ENCODE measurements around the gene NARF.
"Not testable (repeated sequence)": the region's sequence is repeated elsewhere in the genome, so short reads cannot be mapped to it uniquely, and the experiment has no call there.

Gene NARF

DNA sequence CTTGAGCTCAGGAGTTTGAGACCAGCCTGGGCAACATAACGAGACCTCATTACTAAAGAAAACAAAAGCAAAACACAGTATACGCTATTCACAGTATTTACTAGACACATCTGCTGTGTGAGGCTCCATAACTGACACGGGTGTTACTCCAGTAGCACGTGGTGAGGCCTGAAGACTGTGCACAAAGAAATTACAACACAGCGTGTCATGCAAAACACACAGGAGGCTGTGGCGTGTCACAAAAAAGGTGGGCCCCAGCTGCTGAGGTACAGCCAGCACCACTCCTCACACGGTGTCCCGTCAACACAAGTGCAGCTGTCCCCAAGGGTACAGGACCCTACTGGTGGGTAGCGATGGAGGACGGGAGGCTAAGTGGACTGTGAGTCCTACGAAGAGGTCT lies 10.7 kb upstream of the NARF start:
- no peak for DNase-seq

DNA sequence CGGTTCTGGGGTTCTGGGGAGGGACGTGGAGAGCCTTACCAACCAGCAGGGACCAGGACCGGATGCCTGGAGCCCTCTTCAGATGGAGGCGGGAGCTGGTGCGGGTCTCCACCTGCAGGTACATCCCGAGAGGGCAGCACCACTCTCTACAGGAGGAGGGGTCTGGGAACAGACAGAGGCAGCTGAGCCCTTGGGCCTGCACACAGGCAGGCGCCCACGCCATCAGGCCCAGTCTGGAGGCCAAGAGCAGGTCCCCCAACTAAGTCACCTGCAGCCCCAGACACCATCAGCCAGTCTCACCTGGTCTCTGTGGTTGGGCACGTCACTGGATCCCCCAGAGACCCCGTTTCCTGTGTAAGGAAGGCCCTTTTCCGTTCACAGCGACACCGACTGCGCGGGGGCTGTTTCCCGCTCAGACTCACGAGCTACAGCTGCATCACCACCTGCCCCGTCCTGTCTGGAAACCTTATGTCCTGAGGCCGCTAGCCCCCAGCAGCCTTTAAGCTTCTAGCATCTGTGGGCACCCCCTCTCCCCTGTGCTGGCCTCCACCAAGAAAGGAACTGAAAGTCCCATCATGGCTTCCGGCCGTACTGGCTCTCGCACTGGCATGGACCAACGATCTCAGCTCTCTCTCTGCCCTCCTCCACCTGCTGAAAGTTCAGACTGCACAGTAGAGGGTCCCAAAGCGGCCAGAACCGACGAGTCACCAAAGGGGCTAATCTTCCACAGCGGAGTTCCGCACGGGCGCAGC lies 9.2 kb upstream of the NARF start:
- peak; percentile 58 for DNase-seq

DNA sequence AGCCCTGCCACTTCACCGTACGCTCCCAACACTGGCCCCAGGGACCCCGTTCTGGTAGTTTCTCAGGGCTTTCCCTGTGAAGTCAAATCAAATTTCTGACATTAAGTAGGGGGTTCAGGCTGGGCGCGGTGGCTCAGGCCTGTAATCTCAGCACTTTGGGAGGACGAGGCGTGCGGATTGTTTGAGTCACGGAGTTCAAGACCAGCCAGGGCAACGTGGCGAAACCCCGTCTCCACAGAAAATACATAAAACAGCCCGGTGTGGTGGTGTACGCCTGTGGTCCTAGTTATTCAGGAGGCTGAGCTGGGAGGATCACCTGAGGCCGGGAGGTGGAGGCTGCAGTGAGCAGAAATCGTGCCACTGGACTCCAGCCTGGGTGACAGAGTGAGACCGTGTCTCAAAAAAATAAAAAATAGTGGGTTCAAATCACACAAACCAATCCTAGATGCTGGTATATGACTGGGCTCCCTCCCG lies 8.6 kb upstream of the NARF start:
- DNase-seq = no peak

DNA sequence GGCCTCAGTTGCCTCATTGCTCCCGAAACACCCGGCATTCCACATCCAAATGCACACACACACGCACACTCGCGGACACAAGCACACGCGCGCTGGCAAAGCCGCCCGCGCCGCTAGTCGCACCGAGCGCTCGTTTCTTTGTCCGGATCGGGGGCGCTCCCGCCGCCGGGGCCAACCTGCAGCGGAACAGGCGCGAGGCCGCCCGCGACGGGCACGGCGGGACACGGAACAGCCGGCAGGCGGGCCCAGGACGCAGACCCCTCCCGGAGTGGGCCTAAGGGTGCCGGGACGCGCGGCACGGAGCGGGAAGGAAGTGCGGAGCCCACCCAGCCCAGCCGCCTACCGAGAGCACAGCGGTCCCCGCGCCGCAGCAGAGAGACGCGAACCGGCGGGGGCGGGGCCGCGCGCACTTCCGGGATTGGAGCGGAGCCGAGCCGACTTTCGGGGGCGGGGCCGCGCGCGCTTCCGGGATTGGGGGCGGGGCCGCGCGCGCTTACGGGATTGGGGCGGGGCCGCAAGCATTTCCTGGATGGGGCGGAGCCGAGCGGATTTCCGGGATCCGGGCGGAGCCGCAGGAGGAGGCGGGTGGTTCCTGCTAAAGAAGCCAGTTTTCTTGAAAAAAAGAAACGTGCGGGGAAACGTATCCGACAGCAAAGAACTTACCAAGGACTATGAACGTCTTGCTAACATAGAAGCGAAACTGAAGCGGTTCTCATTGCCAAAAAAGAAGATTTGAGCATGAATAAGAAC lies 8.0 kb upstream of the NARF start, which contains the start of gene CYBC1:
TSS of gene CYBC1 (minus strand) at position 396 of the 750 bp plus-strand sequence. CDS start 1,498 bp downstream, outside the sequence.
- peak; percentile 94 for DNase-seq

DNA sequence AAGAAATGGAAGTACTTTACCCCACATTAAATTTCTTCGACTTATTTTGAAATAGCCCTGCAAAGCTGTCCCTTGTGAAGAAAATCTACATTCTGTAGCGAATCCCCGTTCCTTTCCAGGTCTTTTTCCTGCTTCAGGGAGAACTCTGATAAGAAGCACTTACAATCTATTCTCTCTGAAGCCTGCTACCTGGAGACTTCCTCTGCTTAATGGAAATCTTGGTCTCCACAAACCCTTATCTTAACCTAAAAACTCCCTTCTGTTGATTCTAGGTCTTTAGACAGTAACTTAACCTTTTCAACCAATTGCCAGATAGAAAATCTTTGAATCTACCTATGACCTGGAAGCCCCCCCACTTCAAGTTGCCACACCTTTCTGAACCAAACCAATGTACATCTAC lies 6.4 kb upstream of the NARF start:
- no peak for DNase-seq

DNA sequence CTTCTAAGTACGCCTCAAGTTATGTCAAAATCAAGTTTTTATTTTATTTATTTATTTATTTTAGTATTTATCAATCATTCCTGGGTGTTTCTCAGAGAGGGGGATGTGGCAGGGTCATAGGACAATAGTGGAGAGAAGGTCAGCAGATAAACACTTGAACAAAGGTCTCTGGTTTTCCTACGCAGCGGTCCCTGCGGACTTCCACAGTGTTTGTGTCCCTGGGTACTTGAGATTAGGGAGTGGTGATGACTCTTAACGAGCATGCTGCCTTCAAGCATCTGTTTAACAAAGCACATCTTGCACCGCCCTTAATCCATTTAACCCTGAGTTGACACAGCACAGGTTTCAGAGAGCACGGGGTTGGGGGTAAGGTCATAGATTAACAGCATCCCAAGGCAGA lies 5.4 kb upstream of the NARF start:
- not testable (repeated sequence) for DNase-seq

DNA sequence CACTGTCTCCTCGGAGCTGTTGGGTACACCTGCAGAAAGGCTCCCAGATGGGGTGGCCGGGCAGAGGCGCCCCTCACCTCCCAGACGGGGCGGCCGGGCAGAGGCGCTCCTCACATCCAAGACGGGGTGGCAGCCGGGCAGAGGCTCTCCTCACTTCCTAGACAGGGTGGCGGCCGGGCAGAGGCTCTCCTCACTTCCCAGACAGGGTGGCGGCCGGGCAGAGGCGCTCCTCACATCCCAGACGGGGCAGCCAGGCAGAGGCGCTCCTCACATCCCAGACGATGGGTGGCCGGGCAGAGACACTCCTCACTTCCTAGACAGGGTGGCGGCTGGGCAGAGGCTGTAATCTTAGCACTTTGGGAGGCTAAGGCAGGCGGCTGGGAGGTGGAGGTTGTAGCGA lies 4.8 kb upstream of the NARF start:
- DNase-seq = not testable (repeated sequence)

DNA sequence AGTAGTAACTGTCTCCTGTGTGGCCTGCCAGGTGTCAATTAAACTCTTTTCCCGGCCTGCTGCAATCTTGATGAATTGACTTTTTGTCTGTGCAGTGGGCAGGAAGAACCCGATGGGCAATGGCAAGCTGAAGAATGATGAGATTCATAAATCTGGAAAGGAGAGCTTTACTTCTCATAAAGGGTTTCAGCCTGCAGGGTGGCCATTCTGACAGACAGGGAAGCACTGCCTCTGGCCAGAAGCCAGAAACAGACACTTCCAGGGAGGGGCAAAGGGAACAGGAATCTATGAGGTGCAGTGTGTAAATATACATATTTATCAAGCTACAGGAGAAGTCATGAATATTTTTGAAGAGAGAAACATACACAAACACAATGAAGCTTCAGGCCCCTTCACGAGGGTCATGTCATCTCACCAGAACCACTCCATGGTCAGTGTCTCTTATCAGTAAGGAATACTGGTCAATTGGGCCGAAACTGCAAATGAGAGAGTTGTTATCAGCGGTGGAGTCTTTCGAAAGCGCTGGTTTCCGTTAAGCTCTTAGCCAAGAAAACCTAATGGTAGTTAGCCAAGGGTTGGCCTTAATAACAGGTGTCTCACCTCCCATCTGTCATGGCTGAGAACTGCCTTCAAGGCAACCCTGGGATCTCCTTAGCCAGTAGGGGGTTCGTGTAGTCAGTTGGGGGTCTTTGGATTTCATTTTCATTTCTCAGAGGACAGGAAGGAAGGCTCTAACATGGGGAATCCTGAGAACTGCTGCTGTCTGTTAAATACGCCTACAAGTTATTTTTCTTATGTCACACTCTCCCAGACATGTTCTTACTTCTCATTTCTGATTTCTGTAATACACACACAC lies 1.2 kb upstream of the NARF start:
- no peak for DNase-seq

DNA sequence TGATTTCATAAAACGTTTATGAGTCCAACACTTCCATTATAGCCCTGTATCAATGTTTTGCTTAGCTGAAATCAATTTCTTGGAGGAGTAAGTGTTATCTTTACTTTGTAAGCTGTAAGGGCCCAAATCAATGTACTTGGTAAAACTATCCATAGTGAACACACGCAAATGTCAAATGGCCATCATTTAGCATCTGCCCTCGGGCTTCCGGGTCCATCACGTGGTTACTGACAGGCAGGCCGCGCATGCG lies 687 bp upstream of the NARF start:
- DNase-seq = no peak

DNA sequence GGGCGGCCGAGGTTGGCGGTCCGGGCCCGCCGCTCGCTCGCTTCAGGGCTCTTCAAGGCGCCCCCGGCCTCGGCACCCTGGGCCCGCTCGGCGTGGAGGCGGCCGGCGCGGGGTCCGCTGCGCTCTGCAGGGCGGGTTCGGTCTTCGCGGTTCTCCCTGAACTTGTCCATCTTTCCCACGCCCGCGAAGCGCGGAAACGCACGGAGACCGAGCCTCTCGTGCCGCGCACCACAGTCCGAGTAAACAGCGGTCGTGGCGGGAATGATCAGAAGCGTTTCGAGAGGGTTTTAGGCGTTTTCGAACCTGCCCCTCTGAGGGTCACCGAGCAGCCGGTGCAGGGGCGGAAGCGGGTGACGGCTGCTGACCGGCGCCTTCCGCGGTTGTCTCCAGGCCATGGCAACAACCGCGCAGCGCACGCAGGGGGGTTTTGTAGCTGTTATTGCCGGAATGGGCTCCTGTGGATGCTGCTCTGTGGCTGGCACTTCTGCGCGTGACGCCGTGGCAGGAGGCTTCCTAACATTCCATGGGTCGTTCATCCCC lies 414 bp downstream of the NARF start:
- DNase-seq = no peak

DNA sequence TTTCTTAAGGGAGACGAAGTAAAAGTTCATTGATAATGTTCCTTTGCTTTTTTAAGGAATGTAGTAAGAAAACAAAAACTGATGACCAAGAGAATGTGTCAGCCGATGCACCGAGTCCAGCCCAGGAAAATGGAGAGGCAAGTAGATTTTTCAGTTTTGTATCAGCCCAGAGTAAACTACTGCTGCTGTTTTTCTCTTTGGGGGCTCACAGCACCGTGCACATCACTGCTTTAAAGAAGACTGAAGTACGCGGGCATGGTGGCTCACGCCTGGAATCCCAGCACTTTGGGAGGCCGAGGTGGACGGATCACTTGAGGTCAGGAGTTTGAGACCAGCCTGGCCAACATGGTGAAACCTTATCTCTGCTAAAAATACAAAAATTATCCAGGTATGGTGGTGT lies 1.4 kb downstream of the NARF start:
- DNase-seq = not testable (repeated sequence)

DNA sequence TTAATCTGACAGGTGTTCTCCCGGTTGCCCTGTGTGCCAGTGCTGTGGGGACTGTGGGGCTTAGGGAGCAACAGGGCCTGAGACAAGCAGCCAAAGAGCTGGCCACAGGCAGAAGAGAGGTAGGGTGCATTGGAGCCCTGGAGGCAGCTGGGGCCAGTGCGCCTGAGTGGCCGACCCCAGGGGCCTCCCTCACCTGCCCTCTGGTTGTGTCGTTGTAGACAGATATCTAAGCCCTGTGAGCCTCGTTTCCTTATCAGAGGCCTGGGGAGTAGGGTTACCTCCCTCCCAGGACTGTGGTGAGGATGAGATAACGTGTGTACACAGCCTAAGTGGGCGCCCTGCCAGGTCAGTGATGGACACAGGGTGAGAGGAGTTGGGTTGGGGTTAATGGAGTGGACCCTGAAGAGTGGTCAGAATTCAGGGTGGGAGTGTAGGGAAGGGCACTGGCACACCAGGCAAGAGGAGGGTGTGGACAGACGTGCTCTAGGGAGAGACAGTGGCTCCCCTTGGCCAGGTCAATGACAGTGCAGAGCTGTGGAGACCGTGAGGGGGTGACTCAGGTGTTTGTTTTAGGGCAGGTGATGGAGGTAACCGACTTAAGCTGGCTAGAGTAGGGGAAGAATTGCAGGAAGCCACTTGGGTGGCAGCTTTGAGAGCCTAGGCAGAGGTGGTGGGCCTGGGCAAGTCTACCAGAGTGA lies 3.4 kb downstream of the NARF start:
- DNase-seq = no peak

DNA sequence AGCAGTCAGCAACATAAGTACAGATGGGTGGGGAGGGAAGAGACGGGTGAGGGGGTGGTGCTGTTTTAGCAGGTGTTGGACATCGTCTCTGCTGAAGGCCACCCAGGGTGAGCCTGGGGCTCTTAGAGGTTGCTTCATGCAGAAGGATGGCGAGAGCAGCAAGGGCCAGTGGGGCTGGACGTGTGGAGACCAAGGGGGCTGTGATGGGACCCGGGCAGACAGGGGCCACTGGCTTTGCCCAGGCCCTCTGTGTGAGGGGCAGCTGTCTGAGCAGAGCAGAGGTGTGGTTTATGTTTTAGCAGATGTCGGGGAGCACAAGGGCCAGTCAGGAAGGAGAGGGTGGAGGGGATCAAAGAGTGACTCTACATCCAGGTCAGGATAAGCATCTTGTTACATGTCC lies 4.8 kb downstream of the NARF start:
- DNase-seq = no peak

DNA sequence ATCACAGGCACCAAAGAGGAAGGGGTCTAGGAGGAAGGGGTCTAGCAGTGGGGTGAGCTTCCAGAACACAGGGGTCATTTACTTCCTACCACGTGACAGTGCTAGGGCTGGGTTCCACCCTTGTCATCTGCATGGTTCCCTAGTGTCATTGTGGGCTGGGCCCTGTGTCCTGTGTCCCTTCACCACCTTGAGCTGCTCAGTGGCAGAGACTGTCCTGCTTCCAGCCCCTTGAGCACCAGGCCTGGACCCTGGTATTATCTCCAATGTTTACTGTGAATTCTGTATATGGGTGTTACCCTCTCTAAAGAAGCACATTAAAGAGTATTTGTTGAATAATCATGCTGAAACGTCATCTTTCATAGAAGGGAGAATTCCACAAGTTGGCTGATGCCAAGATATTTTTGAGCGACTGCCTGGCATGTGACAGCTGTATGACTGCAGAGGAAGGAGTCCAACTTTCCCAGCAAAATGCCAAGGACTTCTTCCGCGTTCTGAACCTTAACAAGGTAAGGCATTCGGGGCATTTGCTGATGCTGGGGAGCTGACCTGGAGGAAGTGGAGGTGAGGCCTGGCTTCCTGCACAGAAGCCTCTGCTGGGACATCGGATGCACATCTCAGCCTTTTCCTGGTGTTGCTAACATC lies 5.5 kb downstream of the NARF start:
- no peak for DNase-seq

DNA sequence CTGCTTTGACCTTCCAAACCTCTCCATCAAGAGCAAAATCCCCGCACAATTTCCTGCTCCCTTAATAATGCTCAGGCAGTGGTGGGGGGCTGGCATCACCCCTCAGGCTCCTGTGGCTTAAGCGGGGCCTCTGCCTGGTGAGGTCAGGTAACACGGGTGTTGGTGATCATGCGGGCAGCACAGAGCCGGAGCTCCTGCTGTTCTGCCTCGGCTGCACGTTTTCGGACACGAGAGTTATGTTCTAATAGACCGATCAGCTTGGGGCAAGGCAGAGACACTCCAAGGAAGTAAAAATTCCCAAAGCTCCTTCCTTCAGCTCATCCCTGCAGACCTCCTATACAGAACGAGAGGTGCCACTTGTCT lies 6.0 kb downstream of the NARF start:
- no peak for DNase-seq

DNA sequence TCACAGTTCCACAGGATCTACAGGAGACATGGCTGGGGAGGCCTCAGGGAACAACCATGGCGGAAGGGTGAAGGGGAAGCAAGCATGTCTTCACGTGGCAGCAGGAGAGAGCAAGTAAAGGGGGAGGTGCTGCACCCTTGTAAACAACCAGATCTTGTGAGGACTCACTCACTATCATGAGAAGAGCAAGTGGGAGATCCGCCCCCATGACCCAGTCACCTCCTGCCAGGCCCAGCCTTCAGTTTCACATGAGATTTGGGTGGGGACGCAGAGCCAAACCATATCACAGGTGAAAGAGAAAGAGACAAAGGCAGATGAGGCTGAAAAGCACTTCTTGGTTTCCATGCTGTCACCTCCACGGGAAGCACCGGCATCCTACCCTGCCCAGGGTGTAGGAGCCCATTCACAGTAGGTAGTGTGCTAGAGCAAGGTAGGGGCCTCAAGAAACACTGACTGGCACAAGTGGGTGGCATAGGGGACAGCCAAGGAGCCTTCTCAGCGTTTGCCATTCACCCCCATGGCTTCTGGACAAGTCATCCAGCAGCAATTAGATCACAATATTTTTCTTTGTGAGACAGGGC lies 6.6 kb downstream of the NARF start:
- DNase-seq = no peak

DNA sequence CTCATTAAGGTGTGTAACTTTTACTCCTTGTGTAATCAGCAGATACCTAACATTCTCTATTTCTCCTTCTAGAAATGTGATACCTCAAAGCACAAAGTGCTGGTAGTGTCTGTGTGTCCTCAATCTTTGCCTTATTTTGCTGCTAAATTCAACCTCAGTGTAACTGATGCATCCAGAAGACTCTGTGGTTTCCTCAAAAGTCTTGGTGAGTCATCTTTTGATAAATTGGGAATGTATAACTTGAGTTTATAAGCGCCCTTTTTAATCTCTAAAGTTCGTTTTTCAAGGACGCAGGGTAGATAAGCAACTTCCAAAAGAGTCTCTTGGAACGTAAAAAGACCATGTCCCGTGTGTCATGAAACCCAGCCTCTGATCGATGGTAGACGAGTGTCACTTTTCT lies 10.2 kb downstream of the NARF start:
- no peak for DNase-seq

DNA sequence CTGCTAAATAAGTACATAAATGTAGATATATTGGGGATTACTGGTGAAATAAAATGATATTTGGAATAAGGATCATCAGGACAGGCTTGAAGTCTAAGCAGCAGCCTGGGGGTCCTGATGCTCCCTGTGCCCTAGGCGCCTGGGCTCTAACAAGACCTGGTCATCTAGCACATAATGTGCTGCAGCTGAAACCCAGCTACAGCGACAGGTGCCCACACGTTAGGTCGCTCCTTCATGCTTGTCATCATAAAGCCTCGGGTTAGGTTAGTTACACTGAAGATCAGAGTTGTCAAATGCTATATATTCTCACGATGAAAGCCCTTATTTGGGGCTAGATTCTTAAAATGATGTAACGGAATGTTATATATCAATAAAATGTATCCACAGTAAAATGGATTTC lies 11.5 kb downstream of the NARF start:
- no peak for DNase-seq

DNA sequence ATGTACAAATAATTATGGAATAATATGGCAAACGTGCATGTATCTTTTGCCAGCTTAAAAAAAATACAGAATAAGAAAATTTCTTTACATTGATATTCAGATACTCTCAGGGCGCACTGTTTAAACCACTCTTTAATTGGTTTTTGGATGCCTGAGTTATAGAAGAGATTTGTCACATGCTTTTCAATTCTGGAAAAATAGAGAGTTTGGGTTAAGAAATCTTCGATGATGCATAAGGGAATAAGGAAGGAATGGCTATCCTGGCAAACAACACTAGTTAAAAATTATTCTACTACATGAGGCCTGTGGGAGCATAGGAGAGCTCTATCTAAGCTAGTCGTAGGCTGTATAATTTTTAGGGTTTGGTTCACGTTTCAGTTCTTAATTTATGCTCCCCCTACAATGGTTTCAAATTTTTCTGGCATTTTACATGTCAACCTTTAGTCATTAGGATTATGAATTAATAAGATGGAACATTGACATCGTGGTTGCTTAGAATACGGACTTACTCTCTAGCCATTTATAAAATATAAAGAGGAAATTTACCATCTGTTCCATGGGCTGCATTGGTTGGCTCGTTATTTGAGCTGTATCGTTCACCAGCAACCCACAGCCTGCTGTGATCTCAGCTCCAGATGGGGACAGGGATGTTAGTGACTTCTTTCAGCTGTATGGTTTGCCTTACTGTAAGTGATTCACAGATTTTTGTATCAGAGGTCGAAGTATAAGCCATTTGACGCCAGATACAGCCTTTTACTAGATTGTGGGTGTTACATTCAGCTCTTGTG lies 15.9 kb downstream of the NARF start:
- DNase-seq = no peak

DNA sequence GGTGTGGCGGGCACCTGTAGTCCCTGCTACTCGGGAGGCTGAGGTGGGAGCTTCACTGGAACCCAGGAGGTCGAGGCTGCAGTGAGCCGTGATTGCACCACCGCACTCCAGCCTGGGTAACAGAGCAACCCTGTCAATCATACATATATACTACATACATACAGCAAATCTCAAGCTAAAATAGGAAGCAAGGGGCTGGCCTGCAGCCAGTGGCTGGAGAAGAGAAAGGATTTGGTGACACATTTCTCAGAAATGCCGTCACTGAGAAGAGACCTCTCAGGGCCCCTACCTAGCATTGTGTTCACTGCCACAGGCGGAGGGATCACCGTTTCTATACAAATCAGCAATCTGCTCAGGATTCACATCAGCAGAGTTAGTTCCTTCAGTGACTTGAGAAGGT lies 16.9 kb downstream of the NARF start:
- no peak for DNase-seq

DNA sequence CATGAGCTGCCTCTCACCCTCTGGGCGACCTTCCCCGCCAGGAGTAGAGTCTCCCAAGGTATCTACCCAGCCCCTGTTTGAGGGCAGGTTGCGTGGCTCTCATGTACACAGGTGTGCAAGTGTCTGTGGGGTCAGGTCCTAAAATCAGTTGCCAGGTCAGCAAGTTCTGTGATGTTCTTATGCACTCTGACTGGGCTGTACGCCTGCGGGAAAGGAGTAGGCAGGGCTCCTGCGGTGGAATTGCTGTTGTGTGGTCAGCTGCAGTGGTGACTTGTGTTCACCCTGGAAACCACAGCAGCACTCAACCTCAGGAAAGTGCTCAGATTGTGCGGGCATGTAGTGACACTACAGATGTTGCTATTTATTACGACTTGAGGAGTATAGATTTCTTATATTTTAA lies 19.4 kb downstream of the NARF start:
- no peak for DNase-seq
